GM10266 (cell line): Measurements from ENCODE around the gene ANKDD1A.

Experiments
- DNase-seq: peaks from one replicate; pipeline ENCODE4 v3.0.0; 2012; ENCODE audit errors: extremely low spot score
- TF ChIP-seq, protein P1 (sequence below): IDR thresholded peaks from 2 replicates; pipeline ENCODE4 v1.5.1; 2012; ENCODE audit warnings: mild to moderate bottlenecking, low read depth; ENCODE audit not compliant: control insufficient read depth, insufficient read depth; ENCODE audit errors: missing control alignments

The ANKDD1A gene

DNA sequence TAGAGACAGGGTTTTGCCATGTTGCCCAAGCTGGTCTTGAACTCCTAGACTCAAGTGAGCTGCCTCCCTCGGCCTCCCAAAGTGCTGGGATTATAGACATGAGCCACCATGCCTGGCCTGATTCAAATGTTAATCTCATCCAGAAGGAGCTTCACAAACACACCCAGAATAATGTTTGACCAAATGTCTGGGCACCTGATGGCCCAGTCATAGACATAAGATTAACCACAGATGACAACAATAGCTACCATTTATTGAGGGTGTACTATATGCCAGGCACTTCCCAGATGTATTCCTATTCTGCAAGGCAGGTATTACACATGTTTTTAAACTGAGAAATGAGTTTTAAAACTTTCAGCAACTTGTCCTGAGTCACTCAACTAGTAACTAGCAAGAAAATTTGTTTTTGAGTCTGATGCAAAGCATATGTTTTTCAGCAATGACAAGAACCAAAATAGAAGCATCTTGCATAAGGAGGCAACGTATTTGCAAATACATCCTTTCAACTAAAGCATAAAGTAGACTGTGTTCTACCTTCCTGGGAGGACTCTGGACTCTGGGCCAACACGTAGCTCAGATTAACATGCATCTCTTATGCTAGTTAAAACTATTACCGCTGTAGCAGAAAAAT lies 86.2 kb downstream of the ANKDD1A start:
- TF ChIP-seq, protein P1, sequence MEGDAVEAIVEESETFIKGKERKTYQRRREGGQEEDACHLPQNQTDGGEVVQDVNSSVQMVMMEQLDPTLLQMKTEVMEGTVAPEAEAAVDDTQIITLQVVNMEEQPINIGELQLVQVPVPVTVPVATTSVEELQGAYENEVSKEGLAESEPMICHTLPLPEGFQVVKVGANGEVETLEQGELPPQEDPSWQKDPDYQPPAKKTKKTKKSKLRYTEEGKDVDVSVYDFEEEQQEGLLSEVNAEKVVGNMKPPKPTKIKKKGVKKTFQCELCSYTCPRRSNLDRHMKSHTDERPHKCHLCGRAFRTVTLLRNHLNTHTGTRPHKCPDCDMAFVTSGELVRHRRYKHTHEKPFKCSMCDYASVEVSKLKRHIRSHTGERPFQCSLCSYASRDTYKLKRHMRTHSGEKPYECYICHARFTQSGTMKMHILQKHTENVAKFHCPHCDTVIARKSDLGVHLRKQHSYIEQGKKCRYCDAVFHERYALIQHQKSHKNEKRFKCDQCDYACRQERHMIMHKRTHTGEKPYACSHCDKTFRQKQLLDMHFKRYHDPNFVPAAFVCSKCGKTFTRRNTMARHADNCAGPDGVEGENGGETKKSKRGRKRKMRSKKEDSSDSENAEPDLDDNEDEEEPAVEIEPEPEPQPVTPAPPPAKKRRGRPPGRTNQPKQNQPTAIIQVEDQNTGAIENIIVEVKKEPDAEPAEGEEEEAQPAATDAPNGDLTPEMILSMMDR, result no peak
- DNase-seq, result no peak

DNA sequence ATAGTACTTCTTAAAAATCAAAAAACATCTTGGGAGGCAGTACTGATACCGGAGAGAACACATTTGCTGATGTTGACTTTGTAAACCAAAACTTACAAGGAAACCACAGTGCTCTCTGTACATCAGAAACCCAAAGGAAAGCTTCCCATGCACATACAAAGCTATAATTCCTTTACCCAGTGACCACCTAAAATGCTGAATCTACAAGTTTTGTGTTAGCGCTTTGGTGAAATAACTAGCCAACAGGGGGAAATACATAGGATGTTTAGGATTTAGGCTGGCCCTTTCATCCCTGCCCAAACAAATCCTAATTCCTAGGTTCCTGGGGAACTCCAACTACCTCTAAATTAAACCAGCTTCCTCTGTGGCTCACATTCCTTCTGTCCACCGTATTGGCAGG lies 93.3 kb downstream of the ANKDD1A start:
- TF ChIP-seq, protein P1, result no peak
- DNase-seq, result no peak

DNA sequence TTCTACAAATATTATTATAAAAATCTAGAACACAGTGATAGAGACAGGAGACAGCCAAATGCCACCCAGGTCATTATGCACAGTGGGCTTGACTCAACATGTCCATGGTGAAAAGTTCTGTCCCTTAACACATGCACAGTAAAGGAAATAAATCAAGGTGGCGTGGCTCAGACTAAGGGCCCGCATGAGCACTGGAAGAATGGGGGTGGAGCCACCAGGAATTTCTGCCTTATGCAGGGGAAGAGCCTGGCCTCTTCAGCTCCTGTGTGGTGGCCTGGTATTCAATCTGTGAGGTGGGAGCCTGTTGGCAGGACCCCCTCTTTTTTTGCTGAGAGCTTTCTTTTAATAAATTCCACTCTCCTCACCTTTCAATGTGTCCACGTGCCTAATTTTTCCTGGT lies 95.2 kb downstream of the ANKDD1A start:
- TF ChIP-seq, protein P1, result no peak
- no peak for DNase-seq
